Body of pancreas (tissue), 4 donors: ENCODE results near the gene GFOD1. TPM values are rescaled to one million over a fixed set of nuclear protein-coding genes. Genes with fewer than 3 reads are reported as not detected.

Experiments
- ATAC-seq: fragments of 150-250 bp; one replicate; pipeline ENCODE4 v1.9.1; 2016
- DNase-seq, 4 donors: peaks; one replicate each; pipeline ENCODE4 v3.0.0-alpha.2; 2019
- H3K27ac ChIP-seq, 4 donors: fragments of 200-600 bp; sonication (generic); 1 replicate in 3 of 4; 2 replicates in 1 of 4; pipeline versions ENCODE4 v1.5.1 to v1.6.1; 2016 to 2019; ENCODE audit warnings: mild to moderate bottlenecking in 1 of 4, mixed read lengths in 1 of 4, moderate library complexity in 1 of 4
- H3K27me3 ChIP-seq, 2 donors: fragments of 200-600 bp; sonication (generic); one replicate each; pipeline ENCODE4 v1.6.0; 2016; ENCODE audit warnings: mild to moderate bottlenecking in 1 of 2
- H3K36me3 ChIP-seq, 2 donors: fragments of 200-600 bp; sonication (generic); replicated peaks in 1 of 2; 2 replicates each; pipeline ENCODE4 v1.5.1; 2016; ENCODE audit warnings: low read depth in 2 of 2; ENCODE audit not compliant: insufficient read depth in 1 of 2
- H3K4me1 ChIP-seq: fragments of 200-600 bp; sonication (generic); one replicate; pipeline ENCODE4 v1.6.0; 2016
- H3K4me3 ChIP-seq, 2 donors: fragments of 200-600 bp; sonication (generic); 1 replicate in 1 of 2; 2 replicates in 1 of 2; pipeline ENCODE4 v1.5.1; 2016 to 2019
- H3K9me3 ChIP-seq, 3 donors: fragments of 200-600 bp; sonication (generic); 1 replicate in 2 of 3; 2 replicates in 1 of 3; pipeline ENCODE4 v1.5.1; 2016
- POLR2A ChIP-seq, 3 donors: fragments of 450-650 bp; IDR thresholded peaks; one replicate each; pipeline ENCODE4 v1.6.1; 2016; ENCODE audit warnings: antibody characterized with exemption in 3 of 3, mild to moderate bottlenecking in 2 of 3
- WGBS, 2 donors: methylation state at CpG; one replicate each; pipeline ENCODE4 v1.1.5; 2017; 5-methylcytosine and 5-hydroxymethylcytosine counted together
- intact Hi-C: fragments of 100-400 bp; cut with DNase I; formaldehyde crosslinking; loops from one replicate; pipeline ENCODE4 v1.15.1; 2023
- total RNA-seq, 2 donors: library from RNA; depleted of rRNA; stranded (reverse); fragments of >200 nt; gene quantifications; one replicate each; pipeline ENCODE4 v1.1.0, GENCODE V29; 2016
- TF ChIP-seq, protein P1 (sequence below), 7 experiments: fragments of 450-650 bp in 4 of 7; fragments of 200-600 bp in 3 of 7; sonication (generic) in 3 of 7; IDR thresholded peaks; one replicate each; pipeline ENCODE4 v1.5.1; 2016 to 2019; ENCODE audit warnings: antibody characterized with exemption in 7 of 7

GFOD1 gene
- total RNA-seq, 2 donors from 2014 or later, result 4.3 to 5.2 TPM

DNA sequence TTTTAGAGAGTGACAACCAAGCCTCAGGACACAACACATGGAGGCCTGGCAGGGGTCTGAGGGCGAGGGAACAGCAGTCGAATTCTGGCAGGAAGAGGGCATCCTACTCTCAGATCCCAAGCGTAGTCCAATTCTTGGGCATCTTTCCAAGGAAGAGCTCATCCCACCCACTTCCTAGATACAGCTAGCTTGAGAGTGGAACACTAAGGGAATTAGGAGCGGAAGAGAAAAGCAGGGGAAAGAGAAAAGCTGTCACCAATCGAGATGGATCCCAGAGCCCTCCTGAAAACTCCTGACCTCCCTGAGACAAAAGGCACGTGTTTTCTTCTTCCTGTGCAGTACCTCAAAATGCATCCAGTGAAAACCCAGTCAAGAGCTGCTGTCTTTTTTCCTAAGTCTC is 67.1 kb downstream of the GFOD1 start:
- no peaks in the 10 kb centered on the region for H3K36me3 ChIP-seq
- no peak for DNase-seq
- no peaks in the 10 kb centered on the region for H3K27me3 ChIP-seq
- peaks cover 34% of the 10 kb centered on the region for H3K4me1 ChIP-seq
- ATAC-seq, result no peak
- TF ChIP-seq POLR2A (IDR thresholded peaks at IDR 0.05), result no peak
- TF ChIP-seq, protein P1, sequence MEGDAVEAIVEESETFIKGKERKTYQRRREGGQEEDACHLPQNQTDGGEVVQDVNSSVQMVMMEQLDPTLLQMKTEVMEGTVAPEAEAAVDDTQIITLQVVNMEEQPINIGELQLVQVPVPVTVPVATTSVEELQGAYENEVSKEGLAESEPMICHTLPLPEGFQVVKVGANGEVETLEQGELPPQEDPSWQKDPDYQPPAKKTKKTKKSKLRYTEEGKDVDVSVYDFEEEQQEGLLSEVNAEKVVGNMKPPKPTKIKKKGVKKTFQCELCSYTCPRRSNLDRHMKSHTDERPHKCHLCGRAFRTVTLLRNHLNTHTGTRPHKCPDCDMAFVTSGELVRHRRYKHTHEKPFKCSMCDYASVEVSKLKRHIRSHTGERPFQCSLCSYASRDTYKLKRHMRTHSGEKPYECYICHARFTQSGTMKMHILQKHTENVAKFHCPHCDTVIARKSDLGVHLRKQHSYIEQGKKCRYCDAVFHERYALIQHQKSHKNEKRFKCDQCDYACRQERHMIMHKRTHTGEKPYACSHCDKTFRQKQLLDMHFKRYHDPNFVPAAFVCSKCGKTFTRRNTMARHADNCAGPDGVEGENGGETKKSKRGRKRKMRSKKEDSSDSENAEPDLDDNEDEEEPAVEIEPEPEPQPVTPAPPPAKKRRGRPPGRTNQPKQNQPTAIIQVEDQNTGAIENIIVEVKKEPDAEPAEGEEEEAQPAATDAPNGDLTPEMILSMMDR (IDR thresholded peaks at IDR 0.05), result no peak
- intact Hi-C loops, result no loop called here
- H3K4me3 ChIP-seq, result no peak overlapping the region
- no peaks in the 10 kb centered on the region for H3K9me3 ChIP-seq
- no peak overlapping the region for H3K27ac ChIP-seq
- WGBS, 2 donors, result 79 to 83% methylated on average over 6 of the region's 6 CpGs

DNA sequence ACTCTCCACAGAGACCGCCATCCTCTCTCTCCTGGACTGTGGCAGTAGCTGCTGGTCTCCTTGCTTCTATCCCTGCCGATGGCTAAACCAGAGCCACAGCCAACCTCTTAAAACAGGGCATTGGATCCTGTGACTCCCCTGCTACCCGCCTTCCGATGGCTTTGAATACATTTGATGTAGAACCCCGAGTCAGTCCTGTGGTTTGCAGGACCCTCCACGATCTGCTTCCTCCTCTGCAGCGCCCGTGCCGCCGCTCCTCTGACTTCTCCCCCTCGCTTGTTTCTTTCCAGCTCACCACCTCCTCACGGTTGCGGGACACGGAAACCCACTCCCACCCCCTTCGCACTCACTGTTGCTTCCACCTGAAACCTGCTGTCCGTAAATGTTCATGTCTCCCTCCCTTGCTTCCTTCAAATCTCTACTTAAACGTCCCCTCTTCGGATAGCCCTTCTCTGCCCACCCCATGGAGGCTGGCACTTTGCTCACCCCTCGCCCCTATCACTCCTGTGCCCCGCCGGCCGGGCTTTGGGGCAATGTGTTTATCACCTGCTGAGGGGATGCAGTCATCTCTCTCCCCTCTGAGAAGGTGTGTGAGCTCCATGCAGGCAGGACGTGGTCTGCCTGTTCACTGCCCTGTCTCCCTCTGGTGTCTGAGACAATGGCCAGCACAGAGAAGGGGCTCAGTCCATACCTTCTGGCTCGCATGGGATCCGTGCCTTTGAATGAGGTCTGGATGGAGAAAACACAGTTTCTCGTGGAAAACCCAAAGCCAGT is 67.8 kb downstream of the GFOD1 start:
- DNase-seq (no peak), ATAC-seq (no peak)
- Histone ChIP-seq H3K27ac (peak overlapping the region in 2 of 4 donors; percentile 47 to 63), H3K4me3 (no peak overlapping the region), H3K4me1 (peaks cover 35% of the 10 kb centered on the region), H3K27me3 (no peaks in the 10 kb centered on the region), H3K36me3 (no peaks in the 10 kb centered on the region), H3K9me3 (no peaks in the 10 kb centered on the region)
- intact Hi-C loops, result no loop called here
- TF ChIP-seq, protein P1 (IDR thresholded peaks at IDR 0.05), result no peak
- TF ChIP-seq POLR2A (IDR thresholded peaks at IDR 0.05), result no peak
- WGBS, 2 donors, result 71 to 90% methylated on average over 26 of the region's 26 CpGs

DNA sequence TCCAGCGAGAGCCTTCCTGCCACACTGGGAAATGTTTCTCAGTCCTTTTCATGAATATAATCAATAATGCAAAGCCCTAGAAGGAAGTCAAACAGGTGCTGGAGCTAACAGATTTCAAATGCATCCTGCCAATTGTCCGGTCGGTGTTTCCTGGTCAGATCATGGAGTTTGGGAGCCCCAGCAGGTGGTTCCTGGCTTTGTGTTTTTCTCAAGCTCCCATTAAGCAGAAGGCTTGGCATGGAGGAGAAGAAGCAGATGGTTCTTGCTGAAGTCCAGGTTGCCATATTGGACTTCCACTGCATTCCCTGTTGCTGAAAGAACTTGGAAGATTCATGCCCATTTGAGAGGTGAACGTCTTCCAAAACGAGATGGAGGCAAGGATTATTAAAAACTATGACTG is 68.6 kb downstream of the GFOD1 start:
- TF ChIP-seq, protein P1 (IDR thresholded peaks at IDR 0.05), result no peak
- no peak for TF ChIP-seq POLR2A (IDR thresholded peaks at IDR 0.05)
- H3K4me3 ChIP-seq, result no peak overlapping the region
- DNase-seq (peak; percentile 49 to 88 (median 74)), ATAC-seq (peak; percentile 78)
- H3K27ac ChIP-seq, result peak overlapping the region in 3 of 4 donors; percentile 14 to 63 (median 47)
- H3K4me1 ChIP-seq, result peaks cover 42% of the 10 kb centered on the region
- WGBS, 2 donors, result 22 to 43% methylated on average over 5 of the region's 5 CpGs
- H3K36me3 ChIP-seq, result no peaks in the 10 kb centered on the region
- no peaks in the 10 kb centered on the region for H3K9me3 ChIP-seq
- H3K27me3 ChIP-seq, result no peaks in the 10 kb centered on the region
- intact Hi-C loops, result no loop called here

DNA sequence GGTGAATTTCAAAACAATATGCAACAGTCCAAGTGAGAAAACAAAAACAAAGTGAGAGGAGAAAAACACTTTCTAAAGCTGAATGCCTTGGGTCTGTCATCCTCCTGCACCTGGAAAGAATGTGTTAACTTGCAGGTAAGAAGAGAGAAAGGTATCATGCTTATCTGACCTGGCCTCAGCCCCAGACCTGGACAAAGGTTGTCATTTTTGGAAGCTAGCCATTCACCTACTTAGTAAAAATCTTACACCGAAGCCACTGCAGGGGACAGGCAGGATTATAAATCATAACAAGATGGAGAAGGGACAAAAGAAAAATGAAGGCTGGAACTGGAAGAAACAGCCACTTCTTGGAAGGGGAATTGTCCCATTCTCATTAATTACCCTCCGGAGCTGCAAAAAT is 69.4 kb downstream of the GFOD1 start:
- whole genome bisulfite sequencing, 2 donors, result 15 to 28% methylated on average over 2 of the region's 2 CpGs
- Histone ChIP-seq H3K27me3 (no peaks in the 10 kb centered on the region), H3K9me3 (no peaks in the 10 kb centered on the region), H3K27ac (peak overlapping the region in 1 of 4 donors; percentile 6), H3K4me3 (no peak overlapping the region), H3K36me3 (no peaks in the 10 kb centered on the region), H3K4me1 (peaks cover 44% of the 10 kb centered on the region)
- no peak for TF ChIP-seq POLR2A (IDR thresholded peaks at IDR 0.05)
- TF ChIP-seq, protein P1 (IDR thresholded peaks at IDR 0.05), result no peak
- ATAC-seq (no peak), DNase-seq (no peak)
- intact Hi-C loops, result no loop called here

DNA sequence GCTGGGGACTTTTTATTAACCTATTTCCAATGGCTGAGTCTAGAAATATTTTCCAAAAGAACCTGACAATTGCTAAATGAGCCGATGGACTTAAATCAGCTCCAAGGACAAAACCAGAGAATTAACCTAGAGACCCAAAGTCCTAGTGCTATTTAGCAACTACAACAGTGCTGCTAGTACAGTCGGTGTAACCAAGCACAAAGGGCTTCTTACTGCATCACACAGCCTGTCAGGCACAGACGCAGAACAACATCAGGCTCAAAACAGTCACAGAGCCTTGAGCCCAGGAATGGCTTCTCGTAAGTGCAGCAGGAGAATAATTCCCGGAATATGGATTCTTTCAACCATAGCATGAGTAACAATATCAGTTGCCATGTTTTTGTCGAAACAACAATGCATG is 70.0 kb downstream of the GFOD1 start:
- 76 to 78% methylated on average over 6 of the region's 6 CpGs for WGBS, 2 donors
- no peaks in the 10 kb centered on the region for H3K36me3 ChIP-seq
- TF ChIP-seq, protein P1 (IDR thresholded peaks at IDR 0.05), result no peak
- TF ChIP-seq POLR2A (IDR thresholded peaks at IDR 0.05), result no peak
- peaks cover 42% of the 10 kb centered on the region for H3K4me1 ChIP-seq
- intact Hi-C loops, result no loop called here
- no peaks in the 10 kb centered on the region for H3K27me3 ChIP-seq
- H3K9me3 ChIP-seq, result no peaks in the 10 kb centered on the region
- DNase-seq, result no peak
- no peak overlapping the region for H3K4me3 ChIP-seq
- no peak overlapping the region for H3K27ac ChIP-seq
- ATAC-seq, result no peak
